A549 (cell line): ENCODE measurements around the gene ENTPD6.

Experiments used
- BHLHE40 ChIP-seq: IDR thresholded peaks from 2 replicates; pipeline ENCODE4 v1.6.1; 2012; ENCODE audit warnings: low read depth, low read length, inconsistent platforms
- CEBPB ChIP-seq, 2 experiments: fragments of >200 bp in 1 of 2; sonication (Bioruptor Twin) in 1 of 2; formaldehyde crosslinking in 1 of 2; IDR thresholded peaks; 2 replicates each; pipeline ENCODE4 v1.6.1; 2012 to 2016
- HDAC2 ChIP-seq: fragments of 200-600 bp; sonication (generic); IDR thresholded peaks from 2 replicates; pipeline ENCODE4 v1.6.1; 2016
- MAZ ChIP-seq: fragments of 150-350 bp; IDR thresholded peaks from 2 replicates; pipeline ENCODE4 v1.6.1; 2014; ENCODE audit warnings: antibody characterized with exemption, low read depth, low read length, borderline replicate concordance
- POLR2A ChIP-seq: IDR thresholded peaks from 2 replicates; pipeline ENCODE4 v1.6.1; 2012; ENCODE audit warnings: mild to moderate bottlenecking, low read length
- SMC3 ChIP-seq: fragments of >200 bp; sonication (Bioruptor Twin); formaldehyde crosslinking; IDR thresholded peaks from 3 replicates; pipeline ENCODE4 v1.6.1; 2018; ENCODE audit warnings: inconsistent platforms
- TP53 ChIP-seq: fragments of 250-450 bp; sonication (Bioruptor Pico); IDR thresholded peaks from 2 replicates; pipeline ENCODE4 v1.5.0; 2021; ENCODE audit warnings: mild to moderate bottlenecking, moderate library complexity
- ZSCAN20 ChIP-seq: fragments of 250-450 bp; sonication (Bioruptor Pico); IDR thresholded peaks from 2 replicates; pipeline ENCODE4 v1.8.0; 2022; ENCODE audit warnings: mild to moderate bottlenecking, moderate library complexity
- TF ChIP-seq, protein P1 (sequence below): fragments of >200 bp; sonication (Bioruptor Twin); formaldehyde crosslinking; IDR thresholded peaks from 3 replicates; pipeline ENCODE4 v1.5.1; 2016
- TF ChIP-seq, protein P2 (sequence below): fragments of >200 bp; sonication (Bioruptor Twin); formaldehyde crosslinking; IDR thresholded peaks from 3 replicates; pipeline ENCODE4 v1.6.1; 2016
- TF ChIP-seq, protein P3 (sequence below): IDR thresholded peaks from 2 replicates; pipeline ENCODE4 v1.6.1; 2012

DNA sequence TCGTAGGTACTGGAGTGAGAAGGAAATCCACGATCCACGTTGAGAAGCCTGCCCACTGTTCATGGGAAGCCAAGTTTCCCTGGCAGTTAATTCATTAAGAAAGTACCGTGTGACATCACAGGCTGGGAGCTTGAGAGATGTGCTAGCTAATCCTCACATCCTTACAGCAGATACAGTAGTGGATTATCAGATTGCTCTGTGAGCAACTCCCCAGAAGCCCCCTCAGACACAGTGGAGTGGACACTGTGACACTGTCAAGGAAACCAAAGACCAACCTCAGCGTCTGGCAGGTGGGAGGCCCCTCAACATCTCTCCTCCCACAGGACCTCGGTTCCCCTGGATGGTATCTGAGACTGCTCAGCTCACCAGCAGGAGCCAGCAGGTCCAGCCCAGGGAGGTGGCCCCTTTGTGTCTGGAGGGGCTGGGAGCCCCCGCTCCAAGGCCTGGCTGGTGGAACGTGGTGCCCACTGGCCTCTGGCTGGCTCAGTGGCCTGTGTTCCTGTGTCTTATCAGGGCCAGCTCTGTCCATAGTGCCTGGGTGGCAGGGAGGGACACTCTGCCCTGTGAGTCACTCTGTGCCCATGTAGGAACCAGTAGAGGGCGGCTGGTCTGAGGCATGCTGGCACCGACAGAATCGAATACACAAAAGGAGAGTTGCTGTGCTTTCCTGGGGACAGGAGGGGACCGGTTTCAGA lies 59.6 kb downstream of the ENTPD6 start:
- TF ChIP-seq CEBPB (IDR thresholded peaks at IDR 0.05), result no peak
- TF ChIP-seq, protein P1, sequence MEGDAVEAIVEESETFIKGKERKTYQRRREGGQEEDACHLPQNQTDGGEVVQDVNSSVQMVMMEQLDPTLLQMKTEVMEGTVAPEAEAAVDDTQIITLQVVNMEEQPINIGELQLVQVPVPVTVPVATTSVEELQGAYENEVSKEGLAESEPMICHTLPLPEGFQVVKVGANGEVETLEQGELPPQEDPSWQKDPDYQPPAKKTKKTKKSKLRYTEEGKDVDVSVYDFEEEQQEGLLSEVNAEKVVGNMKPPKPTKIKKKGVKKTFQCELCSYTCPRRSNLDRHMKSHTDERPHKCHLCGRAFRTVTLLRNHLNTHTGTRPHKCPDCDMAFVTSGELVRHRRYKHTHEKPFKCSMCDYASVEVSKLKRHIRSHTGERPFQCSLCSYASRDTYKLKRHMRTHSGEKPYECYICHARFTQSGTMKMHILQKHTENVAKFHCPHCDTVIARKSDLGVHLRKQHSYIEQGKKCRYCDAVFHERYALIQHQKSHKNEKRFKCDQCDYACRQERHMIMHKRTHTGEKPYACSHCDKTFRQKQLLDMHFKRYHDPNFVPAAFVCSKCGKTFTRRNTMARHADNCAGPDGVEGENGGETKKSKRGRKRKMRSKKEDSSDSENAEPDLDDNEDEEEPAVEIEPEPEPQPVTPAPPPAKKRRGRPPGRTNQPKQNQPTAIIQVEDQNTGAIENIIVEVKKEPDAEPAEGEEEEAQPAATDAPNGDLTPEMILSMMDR, result 0 out of 3 replicates have a peak, but pooled peaks have one; percentile 9
- TF ChIP-seq SMC3, result no peak
- no peak for TF ChIP-seq MAZ
- no peak for TF ChIP-seq BHLHE40
- TF ChIP-seq, protein P2, sequence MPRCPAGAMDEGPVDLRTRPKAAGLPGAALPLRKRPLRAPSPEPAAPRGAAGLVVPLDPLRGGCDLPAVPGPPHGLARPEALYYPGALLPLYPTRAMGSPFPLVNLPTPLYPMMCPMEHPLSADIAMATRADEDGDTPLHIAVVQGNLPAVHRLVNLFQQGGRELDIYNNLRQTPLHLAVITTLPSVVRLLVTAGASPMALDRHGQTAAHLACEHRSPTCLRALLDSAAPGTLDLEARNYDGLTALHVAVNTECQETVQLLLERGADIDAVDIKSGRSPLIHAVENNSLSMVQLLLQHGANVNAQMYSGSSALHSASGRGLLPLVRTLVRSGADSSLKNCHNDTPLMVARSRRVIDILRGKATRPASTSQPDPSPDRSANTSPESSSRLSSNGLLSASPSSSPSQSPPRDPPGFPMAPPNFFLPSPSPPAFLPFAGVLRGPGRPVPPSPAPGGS, result no peak
- no peak for TF ChIP-seq POLR2A
- TF ChIP-seq HDAC2, result no peak
- TF ChIP-seq TP53 (CRISPR knock-in tag), result no peak
- TF ChIP-seq, protein P3, sequence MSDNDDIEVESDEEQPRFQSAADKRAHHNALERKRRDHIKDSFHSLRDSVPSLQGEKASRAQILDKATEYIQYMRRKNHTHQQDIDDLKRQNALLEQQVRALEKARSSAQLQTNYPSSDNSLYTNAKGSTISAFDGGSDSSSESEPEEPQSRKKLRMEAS, result no peak
- TF ChIP-seq ZSCAN20 (CRISPR knock-in tag), result no peak
